Astrocyte of the spinal cord (primary cell): ENCODE results near the gene CAP2.

Experiments used
- DNase-seq: peaks from one replicate; pipeline ENCODE4 v3.0.0; 2011; ENCODE audit warnings: low read depth, low spot score
- H3K4me3 ChIP-seq: 2 replicates; pipeline ENCODE4 v1.5.1; 2011; ENCODE audit warnings: low read depth, mild to moderate bottlenecking, low read length, moderate library complexity
- in situ Hi-C: cut with HindIII; loops from 2 replicates; pipeline ENCODE4 v1.10.0; 2017; ENCODE audit warnings: low sequenced_read_pairs
- TF ChIP-seq, protein P1 (sequence below): IDR thresholded peaks from 2 replicates; pipeline ENCODE4 v1.5.1; 2012; ENCODE audit warnings: low read depth, mild to moderate bottlenecking, low read length, inconsistent platforms

Gene CAP2

DNA sequence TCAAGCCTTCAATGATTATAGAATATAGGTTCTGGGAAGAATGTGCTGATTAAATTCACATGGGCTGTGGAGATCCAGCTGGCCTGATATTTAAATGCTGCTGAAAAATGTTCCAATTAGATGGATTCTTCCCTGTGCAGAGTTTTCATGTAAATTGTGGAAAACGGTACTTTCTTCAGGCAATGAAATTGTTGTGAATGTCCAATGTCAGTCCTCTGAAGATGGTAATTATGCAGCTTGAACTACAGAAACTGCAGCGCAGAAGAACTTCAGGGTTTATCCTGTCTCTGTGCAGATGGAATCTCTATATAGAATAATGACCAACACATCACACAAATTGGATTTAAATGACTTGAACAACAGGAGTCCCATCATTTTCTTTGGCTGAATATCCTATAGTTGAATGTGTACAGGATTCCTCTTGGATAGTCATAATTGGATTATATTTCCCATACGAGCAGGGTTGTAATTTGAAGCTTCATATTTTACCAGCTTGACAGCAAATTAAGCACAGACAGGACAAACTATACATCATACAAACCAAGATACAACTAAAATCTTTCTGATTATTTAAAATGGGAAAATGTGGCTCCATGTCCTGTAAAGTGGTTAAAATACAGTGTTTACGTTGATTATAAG is 82.3 kb downstream of the CAP2 start:
- in situ Hi-C loops = no loop called here
- no peak overlapping the region for H3K4me3 ChIP-seq
- DNase-seq = no peak
- TF ChIP-seq, protein P1, sequence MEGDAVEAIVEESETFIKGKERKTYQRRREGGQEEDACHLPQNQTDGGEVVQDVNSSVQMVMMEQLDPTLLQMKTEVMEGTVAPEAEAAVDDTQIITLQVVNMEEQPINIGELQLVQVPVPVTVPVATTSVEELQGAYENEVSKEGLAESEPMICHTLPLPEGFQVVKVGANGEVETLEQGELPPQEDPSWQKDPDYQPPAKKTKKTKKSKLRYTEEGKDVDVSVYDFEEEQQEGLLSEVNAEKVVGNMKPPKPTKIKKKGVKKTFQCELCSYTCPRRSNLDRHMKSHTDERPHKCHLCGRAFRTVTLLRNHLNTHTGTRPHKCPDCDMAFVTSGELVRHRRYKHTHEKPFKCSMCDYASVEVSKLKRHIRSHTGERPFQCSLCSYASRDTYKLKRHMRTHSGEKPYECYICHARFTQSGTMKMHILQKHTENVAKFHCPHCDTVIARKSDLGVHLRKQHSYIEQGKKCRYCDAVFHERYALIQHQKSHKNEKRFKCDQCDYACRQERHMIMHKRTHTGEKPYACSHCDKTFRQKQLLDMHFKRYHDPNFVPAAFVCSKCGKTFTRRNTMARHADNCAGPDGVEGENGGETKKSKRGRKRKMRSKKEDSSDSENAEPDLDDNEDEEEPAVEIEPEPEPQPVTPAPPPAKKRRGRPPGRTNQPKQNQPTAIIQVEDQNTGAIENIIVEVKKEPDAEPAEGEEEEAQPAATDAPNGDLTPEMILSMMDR = no peak

DNA sequence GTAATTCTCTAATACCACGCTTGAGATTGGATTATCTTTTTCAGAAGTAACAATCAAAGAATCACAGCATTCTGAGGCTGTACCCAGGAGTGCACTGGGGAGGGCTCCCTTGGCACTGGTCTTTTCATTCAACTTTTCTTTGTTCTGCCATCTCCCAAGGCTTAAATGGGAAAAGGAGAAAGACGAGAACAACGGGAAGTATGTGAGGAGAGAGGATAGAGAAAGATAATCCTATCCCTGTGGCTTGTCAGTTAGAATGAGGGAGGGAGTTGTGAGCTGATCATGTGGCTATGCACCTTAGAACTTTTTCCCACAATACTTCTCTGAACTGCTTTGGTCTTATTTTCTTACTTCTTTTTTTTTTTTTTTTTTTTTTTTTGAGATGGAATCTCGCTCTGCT is 83.1 kb downstream of the CAP2 start:
- H3K4me3 ChIP-seq = no peak overlapping the region
- in situ Hi-C loops = no loop called here
- TF ChIP-seq, protein P1 = no peak
- DNase-seq = no peak

DNA sequence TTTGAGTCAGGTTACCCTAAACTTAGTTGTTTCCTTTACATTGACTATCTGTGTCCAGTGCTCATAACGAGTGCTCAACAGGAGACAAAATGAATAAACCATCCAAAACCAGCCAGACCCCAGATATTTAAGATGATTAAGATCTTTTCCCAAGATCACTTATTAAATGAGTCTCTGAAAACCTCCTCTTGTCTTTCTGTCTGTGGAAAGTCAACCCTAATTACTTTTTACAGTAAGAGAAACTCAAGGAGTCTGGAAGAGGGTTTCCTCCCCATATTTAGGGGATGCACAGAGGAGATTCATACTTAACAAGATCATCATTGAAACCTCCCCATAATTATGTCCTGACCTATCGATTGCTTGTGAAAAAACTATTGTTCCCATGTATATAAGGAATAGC is 84.0 kb downstream of the CAP2 start:
- no peak for DNase-seq
- no peak overlapping the region for H3K4me3 ChIP-seq
- TF ChIP-seq, protein P1 = no peak
- in situ Hi-C loops = no loop called here

DNA sequence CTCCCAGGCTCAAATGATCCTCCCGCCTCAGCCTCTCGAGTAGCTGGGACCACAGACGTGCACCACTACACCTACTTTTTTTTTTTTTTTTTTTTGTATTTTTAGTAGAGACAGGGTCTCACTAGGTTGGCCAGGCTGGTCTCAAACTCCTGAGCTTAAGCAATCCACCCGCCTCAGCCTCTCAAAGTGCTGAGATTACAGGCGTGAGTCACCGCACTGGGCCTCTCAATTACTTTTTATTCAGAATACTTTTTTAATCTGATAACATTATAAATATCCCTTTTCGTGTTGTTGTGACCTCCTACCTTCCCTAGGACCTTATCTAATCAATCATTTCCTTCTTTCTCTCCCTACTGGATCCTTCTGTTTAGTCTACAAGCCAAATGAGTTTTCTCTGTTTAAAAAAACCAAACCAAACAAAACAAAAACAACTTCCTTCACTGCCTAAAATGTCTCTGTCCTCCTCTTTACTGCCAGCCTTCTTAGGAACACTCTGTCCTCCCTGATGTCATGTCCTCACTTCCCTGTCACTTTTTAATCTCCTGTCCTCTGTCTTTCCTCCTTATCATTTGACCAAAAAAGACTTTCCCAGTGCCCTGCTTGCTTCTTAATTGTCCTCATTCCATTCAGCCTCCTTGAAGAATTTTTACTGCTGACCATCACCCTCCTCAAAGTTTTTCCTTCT is 85.0 kb downstream of the CAP2 start:
- H3K4me3 ChIP-seq = no peak overlapping the region
- TF ChIP-seq, protein P1 = no peak
- no peak for DNase-seq
- in situ Hi-C loops = no loop called here

DNA sequence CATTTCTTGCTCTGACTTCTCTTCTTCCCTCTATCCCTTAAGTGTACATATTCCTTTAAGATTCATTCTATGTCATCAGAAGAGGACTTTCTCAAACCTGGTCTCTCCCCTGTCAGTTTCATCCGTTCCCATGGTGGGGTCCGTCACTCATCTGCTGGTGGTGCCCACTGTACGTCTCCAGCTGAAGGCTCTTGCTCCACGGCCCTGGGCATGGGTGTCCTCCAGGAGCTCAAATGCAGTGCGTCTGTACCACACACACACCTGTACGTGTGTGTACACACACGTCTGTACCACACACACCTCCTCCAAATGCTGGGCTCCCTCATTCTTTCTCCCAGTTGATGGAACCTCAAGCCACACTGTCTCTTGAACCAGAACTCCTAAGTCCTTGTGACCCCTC is 85.6 kb downstream of the CAP2 start:
- in situ Hi-C loops = no loop called here
- no peak overlapping the region for H3K4me3 ChIP-seq
- no peak for DNase-seq

DNA sequence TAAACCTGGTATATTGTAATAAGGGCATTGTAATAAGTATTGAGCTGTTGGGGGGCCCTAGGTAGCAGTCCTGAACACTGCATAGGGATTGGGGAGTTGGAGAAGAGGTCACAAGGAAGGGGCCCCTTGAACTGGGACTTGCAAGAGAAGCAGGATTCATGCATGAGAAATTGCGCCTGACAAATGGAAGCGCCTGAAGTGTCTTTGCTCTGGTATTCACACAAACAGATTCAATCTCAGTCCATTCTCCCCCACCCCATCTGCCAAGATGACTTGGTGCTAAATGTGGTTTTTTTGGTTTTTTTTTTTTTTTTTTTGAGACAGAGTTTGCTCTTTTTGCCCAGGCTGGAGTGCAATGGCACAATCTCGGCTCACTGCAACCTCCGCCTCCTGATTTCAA is 87.1 kb downstream of the CAP2 start:
- in situ Hi-C loops = no loop called here
- TF ChIP-seq, protein P1 = no peak
- no peak for DNase-seq
- H3K4me3 ChIP-seq = no peak overlapping the region

More for the DNA sequence above, 85.6 kb downstream of the CAP2 start:
- TF ChIP-seq, protein P1 = no peak
